WI38 (cell line): ENCODE data around the gene CD55.

Experiments used
- H3K4me3 ChIP-seq: 2 replicates; pipeline ENCODE4 v1.5.1; 2011; ENCODE audit warnings: low read depth, mild to moderate bottlenecking, control low read depth, low read length
- TF ChIP-seq, protein P1 (sequence below): IDR thresholded peaks from 2 replicates; pipeline ENCODE4 v1.5.1; 2012; ENCODE audit warnings: low read depth, mild to moderate bottlenecking, control low read depth, low read length

The CD55 gene

DNA sequence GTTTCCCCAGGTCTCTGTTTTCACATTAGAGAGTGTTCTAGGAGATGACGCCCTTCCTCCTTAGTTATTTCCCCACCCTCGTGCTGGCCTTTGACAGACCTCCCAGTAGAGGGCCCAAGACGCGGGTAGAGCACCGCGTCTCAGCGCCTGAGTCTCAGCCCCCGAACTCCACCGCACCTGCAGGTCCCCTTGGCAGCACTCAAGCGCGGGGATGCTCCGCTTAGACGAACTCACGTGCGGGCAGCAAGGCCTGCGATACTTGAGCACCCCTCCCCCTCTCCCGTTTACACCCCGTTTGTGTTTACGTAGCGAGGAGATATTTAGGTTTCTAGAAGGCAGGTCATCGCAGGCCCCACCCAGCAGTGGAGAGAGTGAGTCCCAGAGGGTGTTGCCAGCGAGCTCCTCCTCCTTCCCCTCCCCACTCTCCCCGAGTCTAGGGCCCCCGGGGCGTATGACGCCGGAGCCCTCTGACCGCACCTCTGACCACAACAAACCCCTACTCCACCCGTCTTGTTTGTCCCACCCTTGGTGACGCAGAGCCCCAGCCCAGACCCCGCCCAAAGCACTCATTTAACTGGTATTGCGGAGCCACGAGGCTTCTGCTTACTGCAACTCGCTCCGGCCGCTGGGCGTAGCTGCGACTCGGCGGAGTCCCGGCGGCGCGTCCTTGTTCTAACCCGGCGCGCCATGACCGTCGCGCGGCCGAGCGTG is at the start of gene CD55:
CD55 (plus strand) TSS at position 600 of the 711 bp plus-strand sequence; CDS start at position 688, 88 bp downstream.
- H3K4me3 ChIP-seq = peak within 1 kb of the TSS; percentile 93
- TF ChIP-seq, protein P1, sequence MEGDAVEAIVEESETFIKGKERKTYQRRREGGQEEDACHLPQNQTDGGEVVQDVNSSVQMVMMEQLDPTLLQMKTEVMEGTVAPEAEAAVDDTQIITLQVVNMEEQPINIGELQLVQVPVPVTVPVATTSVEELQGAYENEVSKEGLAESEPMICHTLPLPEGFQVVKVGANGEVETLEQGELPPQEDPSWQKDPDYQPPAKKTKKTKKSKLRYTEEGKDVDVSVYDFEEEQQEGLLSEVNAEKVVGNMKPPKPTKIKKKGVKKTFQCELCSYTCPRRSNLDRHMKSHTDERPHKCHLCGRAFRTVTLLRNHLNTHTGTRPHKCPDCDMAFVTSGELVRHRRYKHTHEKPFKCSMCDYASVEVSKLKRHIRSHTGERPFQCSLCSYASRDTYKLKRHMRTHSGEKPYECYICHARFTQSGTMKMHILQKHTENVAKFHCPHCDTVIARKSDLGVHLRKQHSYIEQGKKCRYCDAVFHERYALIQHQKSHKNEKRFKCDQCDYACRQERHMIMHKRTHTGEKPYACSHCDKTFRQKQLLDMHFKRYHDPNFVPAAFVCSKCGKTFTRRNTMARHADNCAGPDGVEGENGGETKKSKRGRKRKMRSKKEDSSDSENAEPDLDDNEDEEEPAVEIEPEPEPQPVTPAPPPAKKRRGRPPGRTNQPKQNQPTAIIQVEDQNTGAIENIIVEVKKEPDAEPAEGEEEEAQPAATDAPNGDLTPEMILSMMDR = peak; percentile 28; the same call in 1 of the 2 replicates

GRCh38 chr1:207274882-207275281 is 46.6 kb upstream of the CD55 start:
- TF ChIP-seq, protein P1 = no peak
- no peak overlapping the region for H3K4me3 ChIP-seq

GRCh38 chr1:207276465-207276864 is 45.0 kb upstream of the CD55 start:
- TF ChIP-seq, protein P1 = no peak
- no peak overlapping the region for H3K4me3 ChIP-seq

- H3K4me3 ChIP-seq = no peak overlapping the region
- TF ChIP-seq, protein P1 = no peak
Observed at GRCh38 chr1:207277241-207277640, 44.2 kb upstream of the CD55 start.

DNA sequence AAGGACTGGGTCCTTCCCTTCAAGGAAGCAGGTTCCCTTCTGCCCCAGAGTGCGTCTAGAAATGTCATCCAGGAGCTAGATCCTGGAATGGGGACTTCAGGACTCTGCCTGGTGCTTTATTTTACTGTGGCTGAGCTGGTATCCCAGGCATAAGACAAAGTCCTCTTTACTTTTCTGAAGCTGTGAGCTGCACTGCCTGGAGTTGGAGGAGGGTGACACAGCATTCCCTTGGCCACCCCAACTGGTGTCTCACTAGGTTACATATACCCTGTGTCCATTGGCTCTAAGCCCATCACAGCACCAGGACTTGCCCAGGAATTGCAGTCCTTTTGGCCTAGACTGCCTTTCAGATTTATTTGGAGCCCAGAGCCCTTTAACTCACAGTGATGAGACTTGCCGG is 41.8 kb upstream of the CD55 start:
- TF ChIP-seq, protein P1 = no peak
- no peak overlapping the region for H3K4me3 ChIP-seq

DNA sequence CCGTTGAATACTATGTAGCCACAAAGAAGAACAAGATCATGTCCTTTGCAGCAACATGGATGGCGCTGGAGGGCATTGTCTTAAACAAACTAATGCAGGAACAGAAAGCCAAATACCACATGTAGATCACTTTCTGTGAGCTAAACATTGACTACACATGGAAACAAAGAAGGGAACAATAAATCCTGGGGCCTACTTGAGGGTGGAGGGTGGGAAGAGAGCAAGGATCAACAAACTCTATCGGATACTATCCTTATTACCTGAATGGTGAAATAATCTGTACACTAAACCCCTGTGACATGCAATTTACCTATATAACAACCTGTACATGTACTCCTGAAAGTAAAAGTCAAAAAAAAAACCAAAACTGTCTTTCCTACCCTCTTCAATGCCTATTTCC is 40.8 kb upstream of the CD55 start:
- no peak overlapping the region for H3K4me3 ChIP-seq
- TF ChIP-seq, protein P1 = no peak

- TF ChIP-seq, protein P1 = no peak
- H3K4me3 ChIP-seq = no peak overlapping the region
Observed at GRCh38 chr1:207282058-207282457, 39.4 kb upstream of the CD55 start.
